GM19240 (cell line): ENCODE data around the gene UMAD1.

Experiments used
- DNase-seq: peaks from one replicate; pipeline ENCODE4 v3.0.0; 2011; ENCODE audit warnings: low spot score; ENCODE audit not compliant: insufficient read length

UMAD1 gene

GRCh38 chr7:7720750-7721621 is 80.4 kb downstream of the UMAD1 start:
- no peak for DNase-seq

DNA sequence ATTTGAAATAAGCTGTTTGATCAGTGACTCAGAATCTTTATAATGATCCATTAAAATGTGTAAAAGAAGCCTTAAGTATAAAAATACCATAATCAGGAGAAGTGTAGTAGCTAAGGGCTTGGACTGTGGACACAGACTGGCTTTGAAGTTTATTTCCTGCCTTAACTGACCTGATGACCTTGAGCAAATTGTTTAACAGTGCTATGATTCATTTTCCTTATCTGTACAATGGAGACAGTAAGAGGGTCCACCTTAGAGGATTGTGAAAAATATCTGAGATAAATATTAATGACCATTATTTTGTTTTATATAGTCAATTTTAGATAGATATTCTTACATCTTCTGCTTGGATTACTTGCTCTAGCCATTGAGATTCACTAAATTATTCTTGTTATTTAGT is 91.2 kb downstream of the UMAD1 start:
- no peak for DNase-seq

- no peak for DNase-seq
These were observed 92.2 kb downstream of the UMAD1 start for GRCh38 chr7:7732621-7733281.

GRCh38 chr7:7736671-7737070 is 96.1 kb downstream of the UMAD1 start:
- no peak for DNase-seq

GRCh38 chr7:7737674-7738073 is 97.1 kb downstream of the UMAD1 start:
- no peak for DNase-seq

- no peak for DNase-seq
These were observed 97.6 kb downstream of the UMAD1 start for GRCh38 chr7:7738177-7738576.

GRCh38 chr7:7738622-7739021 is 98.1 kb downstream of the UMAD1 start:
- no peak for DNase-seq

DNA sequence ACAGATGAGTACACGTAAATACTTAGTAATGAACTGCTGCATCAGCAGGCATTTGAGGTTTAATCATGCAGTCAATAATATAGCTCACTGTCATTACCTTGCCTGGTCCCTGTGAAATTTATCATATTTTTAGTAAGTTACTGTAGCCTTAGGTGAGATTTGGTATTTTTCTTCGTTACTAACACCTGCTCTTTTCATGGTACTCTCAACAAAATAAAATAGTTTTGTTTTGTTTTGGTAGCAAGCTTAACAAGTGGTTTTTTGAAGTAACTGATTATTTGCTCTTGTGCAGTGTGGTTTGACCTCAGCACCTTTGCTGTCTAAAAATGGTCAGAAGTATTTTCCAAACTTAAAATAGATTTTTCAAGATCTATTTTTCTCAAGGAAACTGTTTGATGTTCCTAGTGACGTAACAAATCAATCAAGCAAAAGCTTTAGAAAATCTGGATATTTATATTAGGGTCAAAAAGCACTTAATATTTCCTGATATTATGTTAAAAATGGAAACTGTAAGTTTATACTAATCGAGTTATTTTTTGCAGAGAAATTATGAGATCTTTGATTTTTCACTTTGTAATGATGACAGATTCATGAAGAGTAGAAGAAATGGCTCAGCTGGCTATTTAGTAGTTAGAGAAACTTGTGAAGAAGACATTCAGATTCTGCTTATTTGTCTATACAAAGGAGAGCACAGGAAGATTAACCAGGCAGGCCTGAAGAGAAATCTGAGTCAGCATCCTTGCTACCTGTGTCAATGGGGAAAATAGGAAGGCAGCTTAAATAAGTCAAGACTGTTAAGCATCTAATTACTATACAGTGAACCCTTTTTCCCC is 98.9 kb downstream of the UMAD1 start:
- DNase-seq = no peak

DNA sequence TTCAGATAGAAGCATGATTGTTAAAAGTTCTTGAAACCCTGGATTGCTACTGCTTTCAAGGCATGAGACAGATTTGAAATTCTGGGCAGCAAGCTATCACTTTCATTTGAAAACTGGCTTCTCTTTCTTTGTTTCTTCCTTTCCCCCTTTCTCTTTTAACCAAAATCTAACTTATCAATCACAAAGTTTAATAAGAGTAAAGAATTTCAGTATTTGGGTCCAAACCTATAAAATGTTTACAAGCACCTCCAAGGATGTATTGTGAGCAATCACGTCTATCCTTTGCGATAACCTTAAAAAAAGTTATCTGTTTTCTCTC is 99.4 kb downstream of the UMAD1 start:
- DNase-seq = no peak

DNA sequence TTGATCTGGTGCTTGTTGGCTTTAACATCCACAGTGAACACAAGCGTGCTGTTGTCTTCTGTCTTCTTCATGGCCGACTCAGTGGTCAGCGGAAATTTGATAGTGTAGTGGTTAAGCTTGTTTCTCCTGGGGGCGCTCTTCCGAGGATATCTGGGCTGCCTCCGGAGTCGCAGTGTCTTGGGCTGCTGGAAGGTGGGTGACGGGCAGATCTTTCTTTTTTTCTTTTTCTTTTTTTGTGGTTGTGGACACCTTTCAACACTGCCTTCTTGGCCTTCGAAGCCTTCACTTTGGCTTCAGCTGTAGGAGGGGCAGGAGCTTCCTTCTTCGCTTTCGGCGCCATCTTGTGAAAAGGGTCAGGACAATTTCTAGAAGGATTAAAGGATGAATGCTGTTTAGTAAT is 101.7 kb downstream of the UMAD1 start:
- no peak for DNase-seq

- DNase-seq = no peak
These were observed 104.7 kb downstream of the UMAD1 start for GRCh38 chr7:7745258-7745657.

DNA sequence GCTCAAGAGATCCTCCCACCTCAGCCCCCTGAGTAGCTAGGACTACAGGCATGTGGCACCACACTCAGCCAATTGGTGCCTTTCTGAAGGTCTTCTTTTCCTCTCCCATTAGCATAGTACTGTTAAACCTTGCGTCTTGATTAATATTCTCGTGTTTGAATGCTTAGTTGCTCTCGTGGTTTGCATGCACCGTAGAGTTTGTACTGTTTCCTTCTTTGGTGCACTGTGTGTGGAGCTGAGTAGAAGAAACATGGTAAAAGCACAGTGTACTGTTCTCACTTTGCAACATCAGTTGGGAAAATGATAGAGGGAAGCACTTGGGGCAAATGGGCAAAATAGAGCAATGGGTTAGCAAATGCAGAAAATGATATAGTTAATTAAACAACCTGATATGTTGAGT is 105.4 kb downstream of the UMAD1 start:
- no peak for DNase-seq

- DNase-seq = no peak
These were observed 105.9 kb downstream of the UMAD1 start for GRCh38 chr7:7746458-7746857.

GRCh38 chr7:7750571-7751242 is 110.2 kb downstream of the UMAD1 start:
- no peak for DNase-seq

- no peak for DNase-seq
These were observed 110.9 kb downstream of the UMAD1 start for GRCh38 chr7:7751243-7752092.

DNA sequence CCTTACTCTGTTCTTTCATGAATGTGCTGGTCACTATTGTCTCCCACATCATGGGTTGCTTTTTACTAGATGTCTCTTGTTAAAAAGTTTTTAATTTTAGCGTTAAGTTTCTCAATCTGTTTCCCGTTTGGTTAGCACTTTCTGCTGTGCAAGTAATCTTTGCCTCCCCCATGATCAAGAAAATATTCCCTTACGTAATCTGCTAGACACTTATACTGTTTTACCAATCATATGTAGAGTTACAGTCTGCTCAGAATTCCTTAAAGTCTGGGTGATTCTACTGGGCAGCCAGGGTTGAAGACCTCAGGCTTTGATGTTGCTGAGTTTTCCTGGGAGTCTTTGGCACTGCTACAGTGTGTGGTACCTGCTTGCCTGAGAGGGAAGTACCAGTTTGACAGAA is 116.0 kb downstream of the UMAD1 start:
- no peak for DNase-seq

- no peak for DNase-seq
These were observed 117.0 kb downstream of the UMAD1 start for GRCh38 chr7:7757576-7757975.

DNA sequence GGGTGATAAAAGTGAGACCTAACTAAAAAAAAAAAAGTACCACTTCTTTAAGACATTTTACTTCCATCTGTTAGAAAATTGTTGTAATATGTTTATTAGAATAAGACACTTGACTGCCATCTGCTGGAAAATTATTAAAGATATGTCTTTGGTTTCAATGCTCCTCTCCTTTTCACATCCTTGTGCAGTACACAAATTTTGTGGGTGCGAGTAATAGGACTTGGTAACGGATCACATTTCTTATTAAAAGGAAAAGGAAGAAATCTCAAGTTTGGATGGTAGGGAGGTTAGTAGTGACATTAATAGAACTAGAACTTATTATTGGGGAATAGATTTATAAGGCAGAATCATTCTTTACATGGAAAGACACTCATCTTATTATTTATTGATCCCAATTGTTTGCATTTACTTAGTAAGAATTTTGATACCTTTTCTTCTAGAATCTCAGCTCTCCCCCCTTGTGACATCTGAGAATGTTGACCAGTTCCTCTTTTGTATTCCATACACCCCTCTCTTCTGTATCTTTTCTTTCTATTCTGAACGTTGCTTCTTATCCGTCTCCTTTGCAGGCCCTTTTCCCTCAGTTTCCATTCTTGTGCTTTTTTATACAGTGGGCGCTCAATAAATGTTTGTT is 120.9 kb downstream of the UMAD1 start:
- no peak for DNase-seq

- no peak for DNase-seq
These were observed 121.6 kb downstream of the UMAD1 start for GRCh38 chr7:7761974-7762779.
